Anterior cingulate cortex (tissue), 58 donors: ENCODE results near the gene CNTNAP2.

Experiments used
- DNase-seq, 58 donors: peaks; one replicate each; lab custom pipeline; 2025; lab: John Stamatoyannopoulos, UW

Gene CNTNAP2

DNA sequence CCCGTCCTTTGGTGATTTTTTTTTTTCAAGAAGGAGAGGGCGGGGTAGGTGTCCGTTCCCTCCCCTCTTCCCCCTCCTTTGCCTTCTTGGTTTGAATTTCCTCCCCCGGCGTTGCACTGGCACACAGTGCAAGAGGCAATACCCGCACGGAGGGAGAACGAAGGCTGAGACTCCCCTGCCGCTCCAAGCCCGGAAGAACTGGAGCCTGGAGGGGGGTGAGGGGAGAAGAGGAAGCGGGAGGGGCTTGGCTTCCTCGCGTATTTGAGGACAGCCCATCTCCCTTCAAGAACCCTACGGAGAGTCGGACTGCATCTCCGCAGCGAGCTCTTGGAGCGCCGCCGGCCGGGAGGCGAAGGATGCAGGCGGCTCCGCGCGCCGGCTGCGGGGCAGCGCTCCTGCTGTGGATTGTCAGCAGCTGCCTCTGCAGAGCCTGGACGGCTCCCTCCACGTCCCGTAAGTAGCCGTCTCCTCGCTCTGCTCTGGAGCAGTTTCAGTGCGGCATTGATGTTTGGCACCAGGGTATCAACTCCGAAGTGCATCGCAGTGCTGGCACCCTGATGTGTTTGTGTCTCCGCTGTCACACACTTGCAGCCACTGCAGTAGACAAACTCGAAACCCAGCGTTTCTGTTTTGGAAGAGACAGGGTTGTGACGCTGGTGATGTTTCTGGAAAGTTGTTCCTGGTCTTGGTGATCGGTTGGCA lies at the start of gene CNTNAP2:
CNTNAP2 (plus strand) TSS at position 281 of the 702 bp plus-strand sequence; CDS start at position 357, 76 bp downstream.
- DNase-seq, result peak in 54 of 58 donors; percentile 5 to 83 (median 44)

DNA sequence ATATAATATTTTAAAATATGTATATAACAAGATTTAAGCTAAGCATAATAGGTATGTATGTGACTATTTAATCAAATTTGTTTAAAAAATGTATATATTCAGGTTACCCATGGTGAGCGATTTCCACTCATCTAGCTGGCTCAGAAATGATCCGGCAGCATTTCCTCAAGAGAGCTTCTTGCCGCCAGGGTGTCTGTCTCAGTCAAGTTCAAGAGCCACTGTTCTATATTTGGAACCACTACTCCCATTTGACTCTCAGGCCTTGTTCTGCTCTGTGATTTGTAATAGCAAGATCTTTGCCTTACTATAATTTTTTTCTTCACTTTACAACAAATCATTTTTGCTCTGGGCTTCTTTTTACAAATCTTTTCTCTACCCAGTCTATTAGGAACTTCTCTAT lies 48.7 kb upstream of the CNTNAP2 start:
- DNase-seq, result no peak

DNA sequence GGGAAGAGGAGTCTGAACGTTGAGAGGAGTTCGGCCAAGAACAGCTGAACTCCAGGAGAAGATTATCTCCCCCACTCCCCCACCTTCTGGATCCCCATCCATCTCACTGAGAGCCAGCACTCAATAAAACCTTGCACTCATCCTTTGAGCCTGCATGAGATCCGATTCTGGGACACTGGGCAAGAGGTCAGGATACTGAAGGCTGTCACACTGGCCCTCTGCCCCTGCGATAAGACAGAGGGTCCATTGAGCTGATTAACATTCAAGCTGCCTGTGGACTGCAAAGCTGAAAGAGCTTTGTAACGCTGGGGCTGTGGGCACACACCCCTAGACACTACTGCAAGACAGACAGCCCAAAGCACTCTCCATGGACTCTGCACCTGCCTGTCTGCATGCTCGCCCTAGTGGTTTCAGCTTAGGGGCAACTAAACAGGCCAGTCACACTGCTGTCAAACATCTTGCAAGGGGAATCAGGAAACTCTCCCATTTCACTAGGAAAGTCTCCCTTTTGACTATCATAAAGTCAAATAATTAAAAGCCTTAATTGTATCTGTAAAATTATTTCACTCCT lies 42.3 kb upstream of the CNTNAP2 start:
- DNase-seq, result no peak

DNA sequence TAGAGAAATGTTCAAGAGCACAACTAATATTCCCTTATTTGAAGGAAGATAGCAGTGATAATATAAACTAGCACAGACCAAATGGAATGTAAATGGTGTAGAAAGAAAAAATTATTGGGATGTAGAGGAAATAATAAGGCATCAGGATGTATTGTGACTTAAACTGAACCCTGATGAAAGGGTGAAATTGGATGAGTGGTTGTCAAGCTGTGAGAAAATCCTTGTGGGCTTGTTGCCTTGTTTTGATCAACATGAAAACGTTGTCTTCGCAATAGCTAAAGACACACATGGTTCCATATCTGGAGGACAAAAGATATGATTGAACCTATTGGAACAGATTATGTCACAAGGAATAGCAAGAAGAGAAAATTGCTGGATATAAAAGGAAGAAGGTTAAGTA lies 40.3 kb upstream of the CNTNAP2 start:
- DNase-seq, result no peak

DNA sequence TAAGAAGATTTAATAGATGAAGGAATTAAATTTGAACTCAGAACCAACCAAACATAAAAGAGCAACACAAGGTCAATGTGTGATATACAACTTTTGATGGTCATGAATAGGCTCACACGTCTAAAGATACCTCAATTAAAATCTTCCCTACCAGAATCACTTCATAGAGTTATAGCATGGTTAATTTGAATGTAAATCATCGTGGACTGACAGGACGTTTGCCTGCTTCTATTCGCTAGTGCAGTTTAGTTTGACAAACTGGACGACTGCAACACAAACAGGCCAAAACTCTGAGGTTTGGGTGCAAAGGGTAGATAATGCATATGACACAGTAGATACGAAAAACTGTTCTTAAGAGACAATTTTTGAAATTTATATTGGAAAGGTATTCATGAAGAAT lies 32.5 kb upstream of the CNTNAP2 start:
- no peak for DNase-seq

DNA sequence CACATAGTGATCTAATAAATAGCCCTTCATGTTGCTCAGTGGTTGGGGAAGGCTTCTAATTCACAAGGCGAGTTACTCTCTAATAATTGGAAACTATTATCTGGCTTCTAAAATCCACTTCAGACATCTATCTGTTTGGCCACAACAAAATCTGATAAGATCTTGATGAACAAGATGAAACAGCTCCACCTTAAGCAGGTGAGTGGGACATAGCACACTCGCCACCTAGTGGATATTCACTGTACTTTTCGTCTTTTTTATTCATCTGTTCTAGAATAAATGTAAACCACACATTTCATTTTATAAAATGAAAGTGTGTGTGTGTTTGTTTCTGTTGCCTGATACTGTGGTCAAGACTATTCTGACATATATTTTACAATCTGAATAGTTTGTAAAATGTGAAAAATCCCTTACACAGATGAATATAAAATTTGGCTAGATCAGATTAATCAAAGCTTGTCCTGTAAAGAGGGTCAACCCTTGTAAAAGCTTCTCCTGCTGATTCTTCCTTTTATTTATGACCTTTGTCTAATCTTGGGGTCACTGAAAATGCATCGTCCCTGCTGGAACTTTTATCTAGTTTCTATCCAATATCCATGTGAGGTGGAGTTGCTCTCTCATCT lies 26.5 kb upstream of the CNTNAP2 start:
- peak in 1 of 58 donors; percentile 1 for DNase-seq

DNA sequence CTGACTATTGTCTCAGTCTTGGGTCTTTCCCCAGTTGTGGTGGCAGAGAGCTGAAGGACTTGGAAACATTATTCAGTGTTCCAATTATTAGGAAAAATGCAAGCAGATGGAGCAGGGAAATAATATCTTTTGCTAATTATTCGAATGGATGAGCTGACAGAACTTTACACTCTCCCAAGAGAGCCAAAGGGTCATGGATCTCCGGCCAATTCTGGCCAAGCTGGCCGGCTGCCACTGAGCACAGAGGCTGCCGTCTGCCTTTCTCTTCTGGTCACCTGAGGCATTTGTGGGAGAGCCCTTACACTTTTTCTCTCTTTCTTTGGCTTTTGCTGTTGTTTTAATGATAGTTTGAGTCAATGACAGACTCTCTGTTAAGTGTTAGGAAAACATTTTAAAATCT lies 22.2 kb upstream of the CNTNAP2 start:
- DNase-seq, result no peak

DNA sequence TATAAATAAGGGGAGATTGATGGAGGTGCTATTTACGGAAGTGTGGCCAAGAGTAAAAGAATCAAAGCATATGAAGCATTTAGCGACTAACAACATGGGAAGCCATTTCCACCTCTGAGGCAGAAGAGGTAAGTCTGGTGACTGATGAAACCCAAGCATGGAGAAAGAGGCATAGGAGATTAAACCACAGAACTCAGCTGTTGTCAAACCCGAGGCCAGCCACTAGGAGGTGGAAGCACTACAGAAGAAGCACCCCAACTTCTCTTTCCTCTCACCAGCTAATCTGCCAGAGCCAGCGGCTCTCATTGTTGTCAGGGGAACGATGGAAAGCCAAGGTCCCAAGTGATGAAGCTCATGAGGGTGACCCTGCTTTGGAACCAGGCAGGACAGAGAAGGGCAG lies 19.6 kb upstream of the CNTNAP2 start:
- DNase-seq, result no peak

DNA sequence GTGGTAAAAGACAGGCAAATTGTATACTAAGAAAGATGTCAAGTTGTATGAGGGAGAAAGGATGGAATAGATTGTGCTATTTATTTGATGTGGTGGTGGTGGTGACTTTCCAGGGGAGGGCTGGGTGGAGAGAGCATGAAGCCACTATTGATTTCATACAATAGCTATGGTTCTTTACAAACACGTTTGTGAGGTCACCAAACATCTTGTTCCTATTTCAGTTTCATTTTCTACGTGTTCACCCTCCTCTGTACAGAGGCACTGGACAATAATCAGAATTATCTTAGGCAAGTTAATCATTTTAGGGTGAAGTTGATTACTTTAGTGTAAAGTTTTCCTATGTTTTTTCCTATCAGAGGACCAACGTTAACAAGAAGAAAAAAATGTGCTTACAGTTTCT lies 10.3 kb upstream of the CNTNAP2 start:
- no peak for DNase-seq

DNA sequence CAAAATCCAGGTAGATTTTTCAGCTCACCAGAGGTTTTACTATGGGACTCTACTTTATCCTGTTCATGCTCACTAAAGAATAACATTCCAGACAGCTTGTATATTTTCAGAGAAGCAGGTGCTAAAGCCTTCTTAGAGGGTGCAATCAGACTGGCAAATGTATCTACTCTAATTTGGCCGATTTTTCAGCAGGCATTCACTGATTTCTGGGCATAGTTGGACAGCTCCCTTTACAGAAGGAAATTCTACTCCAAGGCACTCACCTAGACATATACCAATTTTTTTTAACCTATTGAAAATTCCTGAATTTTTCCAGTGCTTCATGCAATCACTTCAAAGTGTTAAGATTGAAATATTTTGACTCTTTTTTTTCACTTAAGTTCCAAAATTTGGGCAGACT lies 3.8 kb upstream of the CNTNAP2 start:
- no peak for DNase-seq

DNA sequence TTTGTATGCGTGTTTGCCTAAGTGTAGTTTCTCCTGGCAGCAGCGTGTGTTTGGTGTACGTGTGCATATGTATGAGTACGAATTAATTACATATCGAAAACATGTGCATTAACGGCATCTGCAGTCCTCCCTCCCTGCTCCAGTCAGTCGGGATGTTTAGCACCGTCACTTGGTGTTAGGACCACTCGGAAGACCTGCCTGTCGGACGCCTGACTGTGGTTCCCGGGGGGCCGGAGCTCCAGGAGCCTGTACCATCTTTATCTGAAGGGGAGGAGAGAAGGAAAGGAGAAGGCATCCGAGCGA lies 1.1 kb upstream of the CNTNAP2 start:
- DNase-seq, result peak in 9 of 58 donors; percentile 47 to 88 (median 72)

DNA sequence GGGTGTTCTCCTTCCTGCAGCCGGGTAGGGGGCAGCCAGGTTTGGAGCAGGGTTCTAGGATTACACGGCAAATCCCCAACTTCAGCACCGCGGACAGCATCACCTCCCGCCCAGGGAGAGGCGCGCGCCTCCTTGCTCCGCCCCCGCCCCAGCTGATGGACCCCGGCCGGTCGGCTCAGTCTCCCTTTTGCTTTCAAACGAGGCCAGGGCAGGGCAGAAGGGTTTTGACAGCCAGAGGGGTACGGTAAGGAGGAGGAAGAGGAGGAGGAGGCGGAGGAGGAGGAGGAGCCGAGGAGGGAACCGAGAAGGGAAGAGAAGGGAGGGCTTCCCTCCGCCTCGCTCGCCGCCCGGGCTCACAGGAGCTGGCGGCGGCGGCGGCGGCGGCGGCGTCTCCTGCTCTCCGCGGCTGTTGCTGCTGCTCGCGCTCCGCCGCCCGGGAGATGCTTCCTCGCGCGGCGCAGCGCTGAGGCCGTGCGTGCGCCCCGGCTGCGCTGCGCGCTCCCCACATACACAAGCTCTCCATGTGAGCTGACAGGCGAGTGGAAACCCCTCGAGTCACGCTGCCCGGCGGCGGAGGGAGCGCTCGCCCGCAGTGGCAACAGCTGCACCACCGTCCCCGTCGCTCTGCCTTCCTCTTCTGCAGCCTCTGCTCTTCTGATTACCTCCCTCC lies 615 bp upstream of the CNTNAP2 start:
- peak in 54 of 58 donors; percentile 10 to 88 (median 49) for DNase-seq

DNA sequence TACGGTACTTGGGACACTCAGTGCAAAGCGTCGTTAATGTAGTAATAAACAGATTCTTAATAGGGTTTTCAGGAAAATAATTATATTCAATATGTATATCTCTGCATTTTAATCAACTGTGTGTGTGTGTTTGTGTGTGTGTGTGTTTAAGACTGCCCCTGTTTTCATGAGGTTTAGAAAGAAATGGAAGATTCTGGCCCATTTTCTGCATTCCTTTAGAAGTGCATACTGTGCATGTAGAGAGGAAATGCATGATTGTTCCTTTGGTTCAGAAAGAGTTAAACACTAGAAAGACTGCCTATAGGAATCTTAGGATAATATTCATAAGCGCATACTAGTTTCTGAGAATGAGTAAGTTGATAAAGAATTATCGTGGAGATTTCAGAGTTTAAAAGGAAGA lies 975 bp downstream of the CNTNAP2 start:
- DNase-seq, result no peak

DNA sequence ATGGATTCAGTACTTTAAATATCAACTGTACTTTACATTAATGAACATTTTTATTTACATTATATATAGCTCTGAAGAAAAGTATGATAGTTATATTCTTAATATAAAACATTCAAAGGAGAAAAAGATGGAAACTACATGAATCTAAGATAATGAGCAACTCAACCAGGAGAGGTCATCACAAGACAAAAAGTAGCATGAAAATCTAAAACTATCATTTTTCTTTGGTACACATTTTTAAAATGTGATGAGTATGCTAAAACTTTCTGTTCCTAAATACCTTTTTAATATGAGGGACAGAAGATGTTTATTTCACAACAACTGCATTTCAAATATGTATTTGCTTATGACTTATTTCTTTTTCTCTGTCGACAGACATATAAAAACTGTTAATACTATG lies 2.4 kb downstream of the CNTNAP2 start:
- DNase-seq, result no peak

DNA sequence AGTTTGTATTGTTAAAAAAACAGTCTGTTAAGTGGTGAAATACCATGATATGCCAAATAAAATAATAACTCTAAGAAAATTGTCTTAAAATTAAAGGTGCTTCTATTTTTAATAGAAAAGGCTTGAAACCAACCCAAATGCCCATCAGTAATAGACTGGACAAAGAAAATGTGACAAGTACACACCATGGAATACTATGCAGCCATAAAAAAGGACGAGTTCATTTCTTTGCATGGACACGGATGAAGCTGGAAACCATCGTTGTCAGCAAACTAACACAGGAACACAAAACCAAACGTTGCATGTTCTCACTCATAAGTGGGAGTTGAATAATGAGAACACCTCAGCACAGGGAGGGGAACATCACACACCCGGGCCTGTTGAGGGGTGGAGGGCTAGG lies 7.1 kb downstream of the CNTNAP2 start:
- DNase-seq, result no peak

DNA sequence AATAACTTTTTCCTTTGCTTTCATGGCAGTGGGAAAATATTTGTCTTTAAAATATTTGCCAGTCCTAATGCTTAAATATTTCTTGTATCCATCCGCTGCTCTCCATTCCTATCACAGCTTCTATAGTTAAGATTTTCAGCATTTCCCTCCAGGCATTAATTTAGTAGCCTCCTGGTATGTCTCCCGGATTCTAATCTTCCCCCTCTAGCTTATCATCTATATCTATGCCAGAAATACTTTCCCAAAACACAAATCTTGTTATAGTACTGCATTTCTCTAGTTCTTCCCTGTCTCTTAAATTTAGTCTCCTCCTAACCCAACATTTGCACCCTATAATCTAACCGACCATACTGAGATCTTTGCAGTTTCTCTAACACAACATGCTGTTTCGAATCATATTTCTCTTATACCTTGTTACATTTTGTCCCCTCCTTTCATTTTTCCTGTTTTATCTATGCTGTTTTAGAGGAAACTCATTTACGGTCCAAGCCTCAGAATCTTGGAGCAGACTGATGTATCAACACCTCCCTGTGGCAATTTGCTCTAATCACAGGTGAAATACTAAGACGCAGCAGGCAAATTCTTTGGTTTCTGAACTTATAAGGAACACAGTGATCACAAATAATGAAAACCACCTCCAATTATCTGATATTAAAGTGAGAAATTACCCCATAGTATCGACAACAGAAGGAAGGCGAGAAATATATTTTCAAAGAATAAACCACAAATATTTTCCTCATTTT lies 10.3 kb downstream of the CNTNAP2 start:
- no peak for DNase-seq

DNA sequence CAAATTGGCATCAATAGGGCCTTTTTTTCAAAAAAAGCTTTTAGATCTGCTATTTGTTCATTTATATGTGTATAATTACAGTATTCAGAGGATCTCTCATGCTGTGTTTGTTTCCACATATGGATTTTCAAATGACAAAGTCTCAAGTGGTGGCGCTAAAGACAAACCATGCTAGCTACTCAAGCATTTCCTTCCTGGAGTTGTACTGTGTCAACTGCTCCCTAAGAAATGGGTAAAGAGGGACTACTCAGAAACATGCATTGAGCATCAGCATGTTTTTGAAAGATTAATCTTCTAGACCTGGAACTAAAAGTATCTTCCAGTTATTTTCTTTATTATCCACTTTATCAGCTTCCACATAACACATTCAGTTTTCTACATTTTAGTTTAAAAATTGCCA lies 12.7 kb downstream of the CNTNAP2 start:
- no peak for DNase-seq

DNA sequence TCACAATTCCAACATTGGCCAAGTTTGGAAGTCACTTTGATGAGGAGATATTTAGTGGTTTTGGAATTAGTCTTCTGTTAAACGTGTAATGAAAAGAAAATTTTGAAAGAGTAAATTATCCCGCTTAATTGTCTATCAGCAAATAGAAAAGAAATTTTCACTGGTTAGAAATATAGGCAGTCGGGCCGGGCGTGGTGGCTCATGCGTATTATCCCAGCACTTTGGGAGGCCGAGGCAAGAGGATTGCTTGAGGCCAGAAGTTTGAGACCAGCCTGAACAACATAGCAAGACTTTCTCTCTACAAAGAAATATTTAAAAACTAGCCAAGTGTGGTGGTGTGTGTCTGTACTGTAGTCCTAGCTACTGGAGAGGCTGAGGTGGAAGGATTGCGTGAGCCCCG lies 13.4 kb downstream of the CNTNAP2 start:
- no peak for DNase-seq

DNA sequence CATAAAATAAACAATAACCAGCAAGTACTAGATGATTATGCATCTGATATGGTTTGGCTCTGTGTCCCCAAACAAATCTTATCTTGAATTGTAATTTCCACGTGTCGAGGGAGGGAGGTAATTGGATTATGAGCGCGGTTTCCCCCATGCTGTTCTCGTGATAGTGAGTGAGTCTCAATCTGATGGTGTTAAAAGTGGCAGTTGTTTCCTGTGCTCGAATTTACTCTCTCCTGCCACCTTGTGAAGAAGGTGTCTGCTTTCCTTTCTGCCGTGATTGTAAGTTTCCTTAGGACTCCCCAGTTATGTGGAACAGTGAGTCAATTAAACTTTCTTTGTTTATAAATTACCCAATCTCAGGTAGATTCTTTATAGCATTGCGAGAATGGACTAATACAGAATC lies 15.1 kb downstream of the CNTNAP2 start:
- no peak for DNase-seq

DNA sequence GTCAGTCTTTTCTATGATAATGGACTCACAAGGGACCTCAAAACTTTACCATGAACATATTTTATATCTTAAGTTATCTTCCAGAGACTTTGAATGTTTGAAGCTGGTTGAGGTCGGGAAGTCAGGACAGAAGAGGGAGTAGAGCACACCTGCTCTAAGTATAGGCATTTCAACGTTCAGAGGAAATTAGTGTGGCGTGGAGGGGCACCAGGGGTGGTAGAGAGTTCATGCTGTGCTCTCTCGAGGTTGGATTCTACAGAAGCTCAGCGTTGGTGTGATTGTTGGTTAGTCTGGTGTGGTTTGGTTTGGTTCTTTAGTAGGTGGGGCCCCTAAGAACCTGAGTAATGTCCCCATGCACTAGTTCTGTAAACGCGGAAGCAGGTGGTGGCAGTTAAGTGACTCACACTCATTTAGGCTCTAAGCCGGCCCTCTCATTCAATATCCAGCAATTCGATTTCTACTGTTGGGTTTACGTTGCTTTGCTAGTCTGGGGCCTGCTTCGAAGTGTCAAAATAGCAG lies 19.8 kb downstream of the CNTNAP2 start:
- DNase-seq, result no peak

DNA sequence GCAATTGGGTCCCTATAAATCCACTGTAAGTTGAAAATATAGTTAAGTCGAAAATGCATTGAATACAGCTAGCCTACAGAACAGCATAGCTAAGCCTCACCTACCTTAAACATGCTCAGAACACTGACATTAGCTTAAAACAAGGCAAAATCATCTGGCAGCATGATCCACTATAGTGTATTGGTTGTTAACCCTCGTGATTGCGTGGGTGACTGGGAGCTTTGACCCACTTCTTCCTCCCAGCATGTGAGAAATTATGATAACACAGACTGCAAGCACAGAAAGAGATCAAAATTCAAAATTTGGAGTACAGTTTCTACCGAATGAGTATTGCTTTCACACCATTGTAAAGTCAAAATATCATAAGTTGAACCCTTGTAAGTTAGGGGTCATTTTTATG lies 22.3 kb downstream of the CNTNAP2 start:
- no peak for DNase-seq
